RWPE1 (cell line): Measurements from ENCODE around the gene CD48.

Source experiments
- CTCF ChIA-PET: fragments of 350-600 bp; sonication (Branson Sonifier 250); formaldehyde crosslinking; extraction: SDS; loops from one replicate; lab custom pipeline; 2021; lab: Yijun Ruan, JAX
- POLR2A ChIA-PET: fragments of 400-600 bp; formaldehyde crosslinking; extraction: SDS; loops from one replicate; lab custom pipeline; 2020; ENCODE audit warnings: antibody characterized with exemption; ENCODE audit not compliant: low non-redundant PET; lab: Yijun Ruan, JAX
- DNase-seq: peaks from one replicate; pipeline ENCODE4 v3.0.0; 2012; ENCODE audit warnings: low spot score
- H3K27ac ChIP-seq: fragments of 450-650 bp; 2 replicates; pipeline ENCODE4 v1.5.1; 2017
- TF ChIP-seq, protein P1 (sequence below): fragments of 450-650 bp; conservative IDR thresholded peaks from 2 replicates; pipeline ENCODE4 v1.5.1; 2017; ENCODE audit warnings: low read depth, mild to moderate bottlenecking

The CD48 gene

GRCh38 chr1:160651433-160652064, 60.1 kb downstream of the CD48 start:
- no peak overlapping the region for H3K27ac ChIP-seq
- ChIA-PET CTCF (no interaction called here), POLR2A (no interaction called here)
- TF ChIP-seq, protein P1, sequence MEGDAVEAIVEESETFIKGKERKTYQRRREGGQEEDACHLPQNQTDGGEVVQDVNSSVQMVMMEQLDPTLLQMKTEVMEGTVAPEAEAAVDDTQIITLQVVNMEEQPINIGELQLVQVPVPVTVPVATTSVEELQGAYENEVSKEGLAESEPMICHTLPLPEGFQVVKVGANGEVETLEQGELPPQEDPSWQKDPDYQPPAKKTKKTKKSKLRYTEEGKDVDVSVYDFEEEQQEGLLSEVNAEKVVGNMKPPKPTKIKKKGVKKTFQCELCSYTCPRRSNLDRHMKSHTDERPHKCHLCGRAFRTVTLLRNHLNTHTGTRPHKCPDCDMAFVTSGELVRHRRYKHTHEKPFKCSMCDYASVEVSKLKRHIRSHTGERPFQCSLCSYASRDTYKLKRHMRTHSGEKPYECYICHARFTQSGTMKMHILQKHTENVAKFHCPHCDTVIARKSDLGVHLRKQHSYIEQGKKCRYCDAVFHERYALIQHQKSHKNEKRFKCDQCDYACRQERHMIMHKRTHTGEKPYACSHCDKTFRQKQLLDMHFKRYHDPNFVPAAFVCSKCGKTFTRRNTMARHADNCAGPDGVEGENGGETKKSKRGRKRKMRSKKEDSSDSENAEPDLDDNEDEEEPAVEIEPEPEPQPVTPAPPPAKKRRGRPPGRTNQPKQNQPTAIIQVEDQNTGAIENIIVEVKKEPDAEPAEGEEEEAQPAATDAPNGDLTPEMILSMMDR, result no peak
- no peak for DNase-seq

DNA sequence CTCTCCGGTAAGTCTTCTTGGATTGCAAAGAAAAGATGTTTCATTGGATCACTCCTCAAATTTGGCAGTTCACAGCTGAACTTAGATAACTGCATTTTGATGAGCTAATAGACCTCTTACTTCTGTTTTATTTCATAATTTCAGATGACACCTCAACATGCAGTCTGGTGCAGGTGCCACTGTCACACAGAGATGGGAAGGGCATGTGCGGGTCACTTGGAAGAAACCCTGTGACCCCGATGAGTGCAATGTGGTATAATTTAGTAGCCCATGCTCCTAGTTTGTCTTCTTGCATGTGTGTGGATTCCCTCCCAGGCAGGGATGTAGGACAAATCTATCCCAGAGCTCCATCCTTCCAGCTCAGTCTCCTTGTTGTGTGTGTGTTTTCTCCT, 64.3 kb downstream of the CD48 start:
- TF ChIP-seq, protein P1, result no peak
- POLR2A ChIA-PET, result no interaction called here
- H3K27ac ChIP-seq, result no peak overlapping the region
- CTCF ChIA-PET, result no interaction called here
- DNase-seq, result no peak

- CTCF ChIA-PET, result no interaction called here
- TF ChIP-seq, protein P1, result no peak
- no peak within 1 kb of the TSS for H3K27ac ChIP-seq
- DNase-seq, result no peak
- POLR2A ChIA-PET, result no interaction called here
Observed at GRCh38 chr1:160646711-160647328, 64.8 kb downstream of the CD48 start, which contains the start of gene SLAMF1. Gene SLAMF1, minus strand, starts transcription at chr1:160647044. Its CDS starts 99 bp downstream, at chr1:160646945.

GRCh38 chr1:160646180-160646579, 65.4 kb downstream of the CD48 start:
- no peak for DNase-seq
- ChIA-PET CTCF (no interaction called here), POLR2A (no interaction called here)
- no peak overlapping the region for H3K27ac ChIP-seq
- TF ChIP-seq, protein P1, result no peak

DNA sequence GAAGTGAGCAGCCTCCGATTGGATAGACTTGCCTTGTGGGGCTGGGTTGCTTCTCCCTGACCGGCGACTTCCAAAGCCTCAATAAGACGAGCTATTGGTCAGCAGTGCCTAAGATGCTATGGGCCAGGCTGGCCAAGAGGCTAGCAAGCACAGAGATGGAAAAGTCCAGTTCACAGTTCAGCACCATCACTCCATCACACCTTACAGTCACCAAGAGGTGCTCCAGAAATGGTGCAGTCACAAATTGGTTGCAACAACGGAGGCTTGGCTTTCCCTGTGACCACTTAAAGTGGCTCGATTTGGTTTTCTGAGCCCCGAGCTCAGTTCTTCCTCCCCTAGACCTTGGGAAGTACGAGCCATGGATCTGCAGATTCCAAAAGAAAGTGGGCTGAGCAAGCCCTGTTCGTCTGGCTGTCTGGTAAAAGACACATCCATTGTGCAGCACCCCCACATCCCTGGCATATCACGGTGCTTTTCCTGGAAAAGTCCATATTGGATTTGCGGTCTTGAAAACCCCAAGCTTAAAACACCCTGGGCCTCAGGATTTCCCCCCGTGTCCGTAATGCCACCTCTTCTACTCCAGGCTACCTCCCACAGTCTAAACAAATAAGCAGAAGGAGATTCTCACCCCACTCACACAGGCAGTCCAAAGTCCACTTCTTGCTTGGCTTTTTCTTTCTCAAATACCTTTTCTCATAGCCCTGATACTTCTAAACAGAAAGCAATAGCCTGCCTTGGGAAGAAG, 66.1 kb downstream of the CD48 start:
- no peak for DNase-seq
- H3K27ac ChIP-seq, result no peak overlapping the region
- ChIA-PET POLR2A (no interaction called here), CTCF (interaction anchor here (1.1 kb wide), 1 partner anchor 26 kb away, joined by 3 read pairs; no protein-coding TSS in a partner anchor)
- TF ChIP-seq, protein P1, result no peak

DNA sequence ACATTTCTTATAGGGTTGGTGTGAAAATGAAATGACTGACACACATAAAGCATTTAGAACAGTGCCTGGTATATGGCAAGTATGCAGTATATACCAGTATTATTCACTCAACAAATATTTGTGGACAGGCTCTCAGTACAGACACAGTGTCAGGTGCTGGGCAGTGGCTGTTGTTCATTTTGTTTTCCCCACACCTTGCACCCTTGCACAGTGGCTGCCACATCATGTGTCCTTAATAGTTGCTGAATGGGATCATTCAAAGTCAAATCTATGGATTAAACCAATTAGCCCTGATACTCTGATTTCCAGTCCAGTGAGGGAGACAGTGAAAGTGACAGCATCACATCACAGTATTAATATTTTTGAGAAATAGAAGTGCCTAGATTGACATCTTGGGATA, 67.2 kb downstream of the CD48 start:
- POLR2A ChIA-PET, result no interaction called here
- CTCF ChIA-PET, result no interaction called here
- no peak for DNase-seq
- TF ChIP-seq, protein P1, result no peak
- no peak overlapping the region for H3K27ac ChIP-seq
